ENCODE measurements around the gene KCNIP4.

KCNIP4 gene

DNA sequence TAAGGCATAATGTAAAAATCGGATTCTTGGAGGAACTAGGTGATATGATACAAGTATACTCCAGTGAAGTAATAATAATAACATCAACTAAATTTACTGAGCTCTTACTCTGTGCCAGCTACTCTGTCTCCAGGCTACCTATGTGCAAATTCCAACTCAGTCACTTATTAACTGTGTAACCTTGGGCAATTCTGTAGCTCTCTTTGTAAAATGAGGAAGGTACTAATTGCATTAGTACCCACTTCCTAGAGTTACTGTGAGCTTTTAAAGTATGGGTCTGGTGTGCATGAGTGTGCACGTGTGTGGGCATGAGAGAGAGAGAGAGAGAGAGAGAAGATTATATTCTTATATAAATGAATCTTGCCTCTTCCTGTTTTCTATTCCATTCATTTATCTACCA, 169.9 kb downstream of the KCNIP4 start:
- POLR2A ChIA-PET: no interaction called here
- CTCF ChIA-PET: no interaction called here
- no peak for DNase-seq (ENCODE audit: extremely low spot score)

GRCh38 chr4:21775703-21776102, 172.9 kb downstream of the KCNIP4 start:
- no peak for DNase-seq (ENCODE audit: extremely low spot score)
- no peak for TF ChIP-seq FOXK2 (IDR thresholded peaks at IDR 0.05)
- ChIA-PET POLR2A (no interaction called here), CTCF (no interaction called here)

More for the DNA sequence above, 169.9 kb downstream of the KCNIP4 start:
- TF ChIP-seq BHLHE40 (IDR thresholded peaks at IDR 0.05; ENCODE audit: borderline replicate concordance) (no peak), FOXM1 (IDR thresholded peaks at IDR 0.05; ENCODE audit: borderline replicate concordance) (no peak), TARDBP (IDR thresholded peaks at IDR 0.05) (no peak), LEF1 (IDR thresholded peaks at IDR 0.05; ENCODE audit: borderline replicate concordance) (no peak), SUZ12 (IDR thresholded peaks at IDR 0.05) (no peak), PKNOX1 (IDR thresholded peaks at IDR 0.05) (no peak), FOXK2 (IDR thresholded peaks at IDR 0.05) (no peak), ELF4 (IDR thresholded peaks at IDR 0.05) (no peak), SP1 (IDR thresholded peaks at IDR 0.05) (no peak), FOXA1 (IDR thresholded peaks at IDR 0.05) (no peak), NFRKB (IDR thresholded peaks at IDR 0.05) (no peak), HDGF (IDR thresholded peaks at IDR 0.05; ENCODE audit: borderline replicate concordance) (no peak), ARNT (IDR thresholded peaks at IDR 0.05) (no peak), L3MBTL2 (conservative IDR thresholded peaks at IDR 0.05) (no peak), CTBP1 (IDR thresholded peaks at IDR 0.05; ENCODE audit: borderline replicate concordance) (no peak), ZNF384 (IDR thresholded peaks at IDR 0.05) (no peak)

- CTCF ChIA-PET: interaction anchor here (0.6 kb wide), 1 partner anchor 257 kb away, joined by 3 read pairs; no protein-coding TSS in a partner anchor
Measured at GRCh38 chr4:21769404-21770147, 179.0 kb downstream of the KCNIP4 start.

GRCh38 chr4:21768349-21769310, 179.9 kb downstream of the KCNIP4 start:
- no peak for TF ChIP-seq FOXA1 (IDR thresholded peaks at IDR 0.05)
- TF ChIP-seq SUZ12 (IDR thresholded peaks at IDR 0.05): no peak
- TF ChIP-seq CTBP1 (IDR thresholded peaks at IDR 0.05; ENCODE audit: borderline replicate concordance): no peak
- no peak for TF ChIP-seq LEF1 (IDR thresholded peaks at IDR 0.05; ENCODE audit: borderline replicate concordance)
- no peak for TF ChIP-seq BHLHE40 (IDR thresholded peaks at IDR 0.05; ENCODE audit: borderline replicate concordance)
- TF ChIP-seq FOXK2 (IDR thresholded peaks at IDR 0.05): no peak
- no peak for TF ChIP-seq ZNF384 (IDR thresholded peaks at IDR 0.05)
- no peak for TF ChIP-seq NFRKB (IDR thresholded peaks at IDR 0.05)
- CTCF ChIA-PET: interaction anchor here (0.6 to 1.9 kb wide), 5 partner anchors 255 to 261 kb away, joined by 3 to 11 read pairs (median 4); no protein-coding TSS in a partner anchor
- POLR2A ChIA-PET: no interaction called here
- DNase-seq (ENCODE audit: extremely low spot score): peak; percentile 13

More at GRCh38 chr4:21769404-21770147, 179.0 kb downstream of the KCNIP4 start:
- no peak for DNase-seq (ENCODE audit: extremely low spot score)
- POLR2A ChIA-PET: no interaction called here
- TF ChIP-seq SUZ12 (IDR thresholded peaks at IDR 0.05) (no peak), TARDBP (IDR thresholded peaks at IDR 0.05) (no peak), FOXK2 (IDR thresholded peaks at IDR 0.05) (no peak), FOXA1 (IDR thresholded peaks at IDR 0.05) (no peak), NFRKB (IDR thresholded peaks at IDR 0.05) (no peak), PKNOX1 (IDR thresholded peaks at IDR 0.05) (no peak), BHLHE40 (IDR thresholded peaks at IDR 0.05; ENCODE audit: borderline replicate concordance) (no peak)

- ChIA-PET POLR2A (no interaction called here), CTCF (interaction anchor here (0.6 to 2.0 kb wide), 8 partner anchors 12 to 365 kb away, joined by 3 to 9 read pairs (median 4); no protein-coding TSS in a partner anchor)
- DNase-seq (ENCODE audit: extremely low spot score): peak; percentile 17
- no peak for TF ChIP-seq ELF4 (IDR thresholded peaks at IDR 0.05)
- no peak for TF ChIP-seq ZNF384 (IDR thresholded peaks at IDR 0.05)
- TF ChIP-seq LEF1 (IDR thresholded peaks at IDR 0.05; ENCODE audit: borderline replicate concordance): no peak
- TF ChIP-seq L3MBTL2 (conservative IDR thresholded peaks at IDR 0.05): no peak
- TF ChIP-seq SP1 (IDR thresholded peaks at IDR 0.05): no peak
- TF ChIP-seq TARDBP (IDR thresholded peaks at IDR 0.05): no peak
- no peak for TF ChIP-seq ARNT (IDR thresholded peaks at IDR 0.05)
- no peak for TF ChIP-seq FOXM1 (IDR thresholded peaks at IDR 0.05; ENCODE audit: borderline replicate concordance)
- no peak for TF ChIP-seq CTBP1 (IDR thresholded peaks at IDR 0.05; ENCODE audit: borderline replicate concordance)
- TF ChIP-seq PKNOX1 (IDR thresholded peaks at IDR 0.05): no peak
- no peak for TF ChIP-seq SUZ12 (IDR thresholded peaks at IDR 0.05)
- TF ChIP-seq HDGF (IDR thresholded peaks at IDR 0.05; ENCODE audit: borderline replicate concordance): no peak
- no peak for TF ChIP-seq FOXA1 (IDR thresholded peaks at IDR 0.05)
- no peak for TF ChIP-seq BHLHE40 (IDR thresholded peaks at IDR 0.05; ENCODE audit: borderline replicate concordance)
- no peak for TF ChIP-seq NFRKB (IDR thresholded peaks at IDR 0.05)
- TF ChIP-seq FOXK2 (IDR thresholded peaks at IDR 0.05): no peak
Measured at GRCh38 chr4:21765810-21766407, 182.7 kb downstream of the KCNIP4 start.

Data from HEK293T (cell line).